EL (cell line): ENCODE measurements around the gene NMS.

Experiments used
- DNase-seq: peaks from one replicate; pipeline ENCODE4 v3.0.0-alpha.2; 2016

NMS gene

GRCh38 chr2:100494712-100495111 lies 24.4 kb downstream of the NMS start:
- no peak for DNase-seq

GRCh38 chr2:100502782-100503181 lies 32.5 kb downstream of the NMS start:
- no peak for DNase-seq

GRCh38 chr2:100504542-100504941 lies 34.3 kb downstream of the NMS start:
- DNase-seq = no peak

- DNase-seq = no peak
Measured at GRCh38 chr2:100509066-100509465, 38.8 kb downstream of the NMS start.

DNA sequence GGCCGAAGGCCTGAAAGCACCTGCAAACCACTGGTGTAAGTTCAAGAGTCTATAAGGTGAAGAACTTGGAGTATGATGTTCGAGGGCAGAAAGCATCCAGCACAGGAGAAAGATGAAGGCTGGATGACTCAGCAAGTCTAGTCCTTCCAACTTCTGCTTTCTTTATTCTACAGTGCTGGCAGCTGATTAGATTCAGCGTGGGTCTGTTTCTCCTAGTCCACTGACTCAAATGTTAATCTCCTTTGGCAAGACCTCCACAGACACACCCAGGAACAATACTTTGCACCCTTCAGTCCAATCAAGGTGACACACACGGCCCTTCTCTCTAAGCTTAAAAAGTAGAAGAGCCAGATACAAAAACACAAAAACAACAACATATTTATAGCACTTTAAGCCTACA lies 43.4 kb downstream of the NMS start:
- DNase-seq = no peak

- DNase-seq = no peak
Measured at GRCh38 chr2:100517556-100517955, 47.3 kb downstream of the NMS start.

DNA sequence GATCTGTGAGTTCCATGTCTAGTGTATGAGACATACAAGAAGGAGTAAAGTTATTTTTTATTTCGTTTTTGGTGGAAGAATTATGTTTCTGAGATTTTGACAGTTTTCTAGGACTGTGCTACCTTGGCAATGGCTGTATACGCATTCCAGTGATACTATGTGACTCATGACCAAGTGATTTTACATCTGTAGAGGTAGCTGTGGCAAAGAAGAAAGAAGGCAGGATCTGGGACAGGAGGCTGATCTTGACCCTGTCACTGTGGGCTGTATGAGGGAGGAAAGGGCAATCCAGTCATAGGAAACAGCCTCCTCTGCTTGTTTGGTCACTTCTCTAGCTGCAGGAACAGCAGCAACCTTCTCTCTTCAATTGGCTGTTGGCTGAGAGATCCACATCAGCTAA lies 48.5 kb downstream of the NMS start:
- DNase-seq = no peak

GRCh38 chr2:100520224-100520623 lies 49.9 kb downstream of the NMS start:
- peak; percentile 4 for DNase-seq

GRCh38 chr2:100522430-100522829 lies 52.1 kb downstream of the NMS start:
- no peak for DNase-seq

DNA sequence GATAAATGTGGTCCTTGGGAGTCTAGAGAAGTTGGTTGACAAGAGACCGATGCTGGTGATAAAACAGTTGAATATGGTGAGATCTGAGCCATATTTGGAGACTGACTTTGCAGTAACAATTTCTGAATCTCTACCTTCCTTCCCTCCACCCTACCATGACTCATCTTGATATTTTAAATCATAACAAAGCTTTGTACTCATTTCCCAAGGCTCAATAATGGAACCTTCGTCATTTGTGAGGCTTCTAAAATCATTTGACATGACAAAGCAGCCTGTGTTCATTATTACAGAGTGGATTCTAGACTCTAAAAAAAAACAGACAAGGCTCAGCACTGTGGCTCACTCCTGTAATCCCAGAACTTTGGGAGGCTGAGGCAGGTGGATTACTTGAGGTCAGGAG lies 54.0 kb downstream of the NMS start:
- no peak for DNase-seq

- DNase-seq = no peak
Measured at GRCh38 chr2:100526868-100527267, 56.6 kb downstream of the NMS start.

- no peak for DNase-seq
Measured at GRCh38 chr2:100527440-100528015, 57.2 kb downstream of the NMS start.

DNA sequence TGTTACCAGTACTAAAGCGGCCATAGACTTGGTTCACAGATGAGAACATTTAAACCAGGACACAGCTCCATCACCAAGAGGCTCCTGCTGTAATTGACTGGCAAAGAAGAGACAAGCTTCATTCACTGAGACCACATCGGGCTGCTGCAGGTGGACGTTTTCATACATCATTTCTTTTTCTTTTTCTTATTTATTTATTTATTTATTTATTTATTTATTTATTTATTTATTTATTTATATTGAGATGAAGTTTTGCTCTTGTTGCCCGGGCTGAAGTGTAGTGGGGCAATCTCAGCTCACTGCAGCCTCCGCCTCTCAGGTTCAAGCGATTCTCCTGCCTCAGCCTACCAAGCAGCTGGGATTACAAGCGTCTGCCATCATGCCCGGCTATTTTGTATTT lies 58.9 kb downstream of the NMS start:
- DNase-seq = no peak

- DNase-seq = no peak
Measured at GRCh38 chr2:100529900-100530299, 59.6 kb downstream of the NMS start.
